GM23338 (cell line): ENCODE measurements around the gene RXFP1. TPM values are rescaled to one million over a fixed set of nuclear protein-coding genes. Genes with fewer than 3 reads are reported as not detected.

Experiments
- ATAC-seq: fragments of 200-7000 bp; cut with Tn5 transposase; 3 replicates; pipeline ENCODE4 v1.9.1; 2020
- DNase-seq: peaks from one replicate; pipeline ENCODE4 v3.0.0-alpha.2; 2015; ENCODE audit warnings: low spot score
- H2AFZ ChIP-seq: fragments of 200-600 bp; sonication (generic); 2 replicates; pipeline ENCODE4 v1.8.0; 2016; ENCODE audit warnings: antibody characterized with exemption, mild to moderate bottlenecking, moderate library complexity
- H3F3A ChIP-seq: fragments of 200-600 bp; sonication (generic); replicated peaks from 2 replicates; pipeline ENCODE4 v1.8.0; 2017; ENCODE audit warnings: antibody characterized with exemption, mixed run types, low read depth
- H3K27ac ChIP-seq: fragments of 200-600 bp; sonication (generic); 2 replicates; pipeline ENCODE4 v1.6.1; 2016; ENCODE audit warnings: low read depth
- H3K27me3 ChIP-seq: fragments of 200-600 bp; sonication (generic); 2 replicates; pipeline ENCODE4 v1.8.0; 2016; ENCODE audit warnings: mild to moderate bottlenecking, mixed run types, moderate library complexity; ENCODE audit not compliant: insufficient read depth
- H3K36me3 ChIP-seq: fragments of 200-600 bp; sonication (generic); 2 replicates; pipeline ENCODE4 v1.8.0; 2016; ENCODE audit warnings: mild to moderate bottlenecking; ENCODE audit not compliant: insufficient read depth
- H3K4me1 ChIP-seq: fragments of 200-600 bp; sonication (generic); 2 replicates; pipeline ENCODE4 v1.8.0; 2016; ENCODE audit warnings: mild to moderate bottlenecking, moderate library complexity; ENCODE audit not compliant: insufficient read depth
- H3K4me2 ChIP-seq: fragments of 200-600 bp; sonication (generic); 2 replicates; pipeline ENCODE4 v1.7.1; 2017; ENCODE audit warnings: mixed run types
- H3K4me3 ChIP-seq: fragments of 200-600 bp; sonication (generic); 2 replicates; pipeline ENCODE4 v1.6.1; 2016; ENCODE audit warnings: mixed run types
- H3K79me2 ChIP-seq: fragments of 200-600 bp; sonication (generic); replicated peaks from 2 replicates; pipeline ENCODE4 v1.8.0; 2017; ENCODE audit warnings: mild to moderate bottlenecking; ENCODE audit not compliant: insufficient read depth
- H3K9me2 ChIP-seq: fragments of 200-600 bp; sonication (generic); 2 replicates; pipeline ENCODE4 v1.8.0; 2017; ENCODE audit not compliant: insufficient read depth
- H4K20me1 ChIP-seq: fragments of 200-600 bp; sonication (generic); replicated peaks from 2 replicates; pipeline ENCODE4 v1.8.0; 2017; ENCODE audit warnings: mild to moderate bottlenecking; ENCODE audit not compliant: insufficient read depth
- H3K27ac Mint-ChIP-seq: 2 replicates; pipeline ENCODE4 v1.8.0; 2020; ENCODE audit warnings: inconsistent platforms, mild to moderate bottlenecking, moderate library complexity, mixed read lengths
- H3K27me3 Mint-ChIP-seq: 3 replicates; pipeline ENCODE4 v1.8.0; 2022; ENCODE audit warnings: low read depth, mild to moderate bottlenecking, moderate library complexity, mixed read lengths, inconsistent platforms; ENCODE audit not compliant: insufficient read depth, poor library complexity
- H3K36me3 Mint-ChIP-seq: 3 replicates; pipeline ENCODE4 v1.8.0; 2021; ENCODE audit warnings: low read depth, mild to moderate bottlenecking, inconsistent platforms, moderate library complexity, mixed read lengths
- H3K4me1 Mint-ChIP-seq: 3 replicates; pipeline ENCODE4 v1.8.0; 2020; ENCODE audit warnings: mild to moderate bottlenecking, inconsistent platforms, mixed read lengths
- H3K4me3 Mint-ChIP-seq: 3 replicates; pipeline ENCODE4 v1.8.0; 2021; ENCODE audit warnings: moderate library complexity, mild to moderate bottlenecking, inconsistent platforms, mixed read lengths
- H3K9me3 Mint-ChIP-seq: 3 replicates; pipeline ENCODE4 v1.8.0; 2020; ENCODE audit warnings: moderate library complexity, mild to moderate bottlenecking, inconsistent platforms, mixed read lengths
- EZH2 ChIP-seq: fragments of 200-600 bp; sonication (generic); IDR thresholded peaks from one replicate; pipeline ENCODE4 v1.8.0; 2017; ENCODE audit warnings: antibody characterized with exemption, mild to moderate bottlenecking, low read depth; ENCODE audit not compliant: unreplicated experiment
- EZH2phosphoT487 ChIP-seq: fragments of 200-600 bp; sonication (generic); IDR thresholded peaks from one replicate; pipeline ENCODE4 v1.8.1; 2018; ENCODE audit warnings: antibody characterized with exemption; ENCODE audit not compliant: unreplicated experiment
- JUNB ChIP-seq: IDR thresholded peaks from one replicate; pipeline ENCODE4 v1.6.1; 2016; ENCODE audit warnings: antibody characterized with exemption; ENCODE audit not compliant: unreplicated experiment
- NANOG ChIP-seq: IDR thresholded peaks from 2 replicates; pipeline ENCODE4 v1.6.1; 2016; ENCODE audit warnings: antibody characterized with exemption, borderline replicate concordance
- POLR2AphosphoS5 ChIP-seq: IDR thresholded peaks from 2 replicates; pipeline ENCODE4 v1.6.1; 2016; ENCODE audit warnings: antibody characterized with exemption, low read depth
- STAT1 ChIP-seq: IDR thresholded peaks from one replicate; pipeline ENCODE4 v1.6.1; 2016; ENCODE audit warnings: antibody characterized with exemption; ENCODE audit not compliant: unreplicated experiment
- ZNF114 ChIP-seq: fragments of 250-450 bp; sonication (Bioruptor Pico); IDR thresholded peaks from 2 replicates; pipeline ENCODE4 v1.5.0; 2020; ENCODE audit warnings: mild to moderate bottlenecking, moderate library complexity
- ZNF331 ChIP-seq: fragments of 250-450 bp; sonication (Bioruptor Pico); IDR thresholded peaks from 2 replicates; pipeline ENCODE4 v1.5.0; 2020; ENCODE audit warnings: low read depth, mild to moderate bottlenecking, moderate library complexity
- polyA plus RNA-seq: library from polyadenylated mRNA; unstranded; fragments of >200 nt; fragmentation: Nextera tagmentation; extraction: Ambion mirVana; gene quantifications from 2 replicates; pipeline ENCODE4 v1.2.1, GENCODE V29; 2016
- total RNA-seq: library from RNA; depleted of rRNA; stranded (reverse); fragments of >200 nt; shearing (Covaris generic); gene quantifications from 2 replicates; pipeline ENCODE4 v1.2.3, GENCODE V29; 2014
- TF ChIP-seq, protein P1 (sequence below), 2 experiments: fragments of 200-600 bp in 1 of 2; sonication (generic) in 1 of 2; conservative IDR thresholded peaks; 2 replicates each; pipeline versions ENCODE4 v1.5.1 to v1.6.1; 2016 to 2017; ENCODE audit warnings: antibody characterized with exemption in 2 of 2, low read depth in 2 of 2, mild to moderate bottlenecking in 2 of 2, moderate library complexity in 1 of 2
- TF ChIP-seq, protein P2 (sequence below): IDR thresholded peaks from one replicate; pipeline ENCODE4 v1.6.1; 2018; ENCODE audit warnings: antibody characterized with exemption; ENCODE audit not compliant: unreplicated experiment
- TF ChIP-seq, protein P3 (sequence below): fragments of 250-450 bp; sonication (Bioruptor Pico); IDR thresholded peaks from 2 replicates; pipeline ENCODE4 v1.5.0; 2020; ENCODE audit warnings: mild to moderate bottlenecking, moderate library complexity
- TF ChIP-seq, protein P4 (sequence below): IDR thresholded peaks from 2 replicates; pipeline ENCODE4 v1.6.1; 2016; ENCODE audit warnings: antibody characterized with exemption

Gene RXFP1
- total and polyA plus RNA-seq, 2 experiments from 2014 or later = 0.63 TPM; not detected in 1

DNA sequence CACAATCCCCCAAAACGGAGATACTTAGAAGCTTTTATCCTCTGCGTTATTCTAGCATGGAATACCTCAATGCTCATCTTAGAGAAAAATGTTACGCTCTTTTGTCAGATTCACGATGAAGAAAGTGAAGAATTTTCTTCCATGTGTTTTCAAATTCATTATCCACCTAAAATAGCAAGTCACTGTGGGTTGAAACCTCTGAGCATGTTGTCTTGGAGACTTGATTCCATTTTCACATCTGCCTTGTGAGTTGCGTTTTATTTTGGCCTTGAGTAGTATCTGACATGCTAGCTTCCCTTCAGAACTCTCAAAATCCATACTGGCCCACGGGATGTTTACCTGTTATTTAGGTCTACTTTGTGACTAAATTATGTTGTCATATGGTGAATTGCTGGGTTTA is 83.7 kb downstream of the RXFP1 start:
- no peaks in the 10 kb centered on the region for H4K20me1 ChIP-seq
- no peaks in the 10 kb centered on the region for H3F3A ChIP-seq
- TF ChIP-seq NANOG (no peak), EZH2 (no peak), STAT1 (no peak), ZNF331 (CRISPR knock-in tag) (no peak), EZH2phosphoT487 (no peak), ZNF114 (CRISPR knock-in tag) (no peak), POLR2AphosphoS5 (no peak), JUNB (no peak)
- TF ChIP-seq, protein P1, sequence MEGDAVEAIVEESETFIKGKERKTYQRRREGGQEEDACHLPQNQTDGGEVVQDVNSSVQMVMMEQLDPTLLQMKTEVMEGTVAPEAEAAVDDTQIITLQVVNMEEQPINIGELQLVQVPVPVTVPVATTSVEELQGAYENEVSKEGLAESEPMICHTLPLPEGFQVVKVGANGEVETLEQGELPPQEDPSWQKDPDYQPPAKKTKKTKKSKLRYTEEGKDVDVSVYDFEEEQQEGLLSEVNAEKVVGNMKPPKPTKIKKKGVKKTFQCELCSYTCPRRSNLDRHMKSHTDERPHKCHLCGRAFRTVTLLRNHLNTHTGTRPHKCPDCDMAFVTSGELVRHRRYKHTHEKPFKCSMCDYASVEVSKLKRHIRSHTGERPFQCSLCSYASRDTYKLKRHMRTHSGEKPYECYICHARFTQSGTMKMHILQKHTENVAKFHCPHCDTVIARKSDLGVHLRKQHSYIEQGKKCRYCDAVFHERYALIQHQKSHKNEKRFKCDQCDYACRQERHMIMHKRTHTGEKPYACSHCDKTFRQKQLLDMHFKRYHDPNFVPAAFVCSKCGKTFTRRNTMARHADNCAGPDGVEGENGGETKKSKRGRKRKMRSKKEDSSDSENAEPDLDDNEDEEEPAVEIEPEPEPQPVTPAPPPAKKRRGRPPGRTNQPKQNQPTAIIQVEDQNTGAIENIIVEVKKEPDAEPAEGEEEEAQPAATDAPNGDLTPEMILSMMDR (conservative IDR thresholded peaks at IDR 0.05; ENCODE audit: low read depth in 2 of 2) = no peak
- TF ChIP-seq, protein P2, sequence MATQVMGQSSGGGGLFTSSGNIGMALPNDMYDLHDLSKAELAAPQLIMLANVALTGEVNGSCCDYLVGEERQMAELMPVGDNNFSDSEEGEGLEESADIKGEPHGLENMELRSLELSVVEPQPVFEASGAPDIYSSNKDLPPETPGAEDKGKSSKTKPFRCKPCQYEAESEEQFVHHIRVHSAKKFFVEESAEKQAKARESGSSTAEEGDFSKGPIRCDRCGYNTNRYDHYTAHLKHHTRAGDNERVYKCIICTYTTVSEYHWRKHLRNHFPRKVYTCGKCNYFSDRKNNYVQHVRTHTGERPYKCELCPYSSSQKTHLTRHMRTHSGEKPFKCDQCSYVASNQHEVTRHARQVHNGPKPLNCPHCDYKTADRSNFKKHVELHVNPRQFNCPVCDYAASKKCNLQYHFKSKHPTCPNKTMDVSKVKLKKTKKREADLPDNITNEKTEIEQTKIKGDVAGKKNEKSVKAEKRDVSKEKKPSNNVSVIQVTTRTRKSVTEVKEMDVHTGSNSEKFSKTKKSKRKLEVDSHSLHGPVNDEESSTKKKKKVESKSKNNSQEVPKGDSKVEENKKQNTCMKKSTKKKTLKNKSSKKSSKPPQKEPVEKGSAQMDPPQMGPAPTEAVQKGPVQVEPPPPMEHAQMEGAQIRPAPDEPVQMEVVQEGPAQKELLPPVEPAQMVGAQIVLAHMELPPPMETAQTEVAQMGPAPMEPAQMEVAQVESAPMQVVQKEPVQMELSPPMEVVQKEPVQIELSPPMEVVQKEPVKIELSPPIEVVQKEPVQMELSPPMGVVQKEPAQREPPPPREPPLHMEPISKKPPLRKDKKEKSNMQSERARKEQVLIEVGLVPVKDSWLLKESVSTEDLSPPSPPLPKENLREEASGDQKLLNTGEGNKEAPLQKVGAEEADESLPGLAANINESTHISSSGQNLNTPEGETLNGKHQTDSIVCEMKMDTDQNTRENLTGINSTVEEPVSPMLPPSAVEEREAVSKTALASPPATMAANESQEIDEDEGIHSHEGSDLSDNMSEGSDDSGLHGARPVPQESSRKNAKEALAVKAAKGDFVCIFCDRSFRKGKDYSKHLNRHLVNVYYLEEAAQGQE = no peak
- TF ChIP-seq, protein P3, sequence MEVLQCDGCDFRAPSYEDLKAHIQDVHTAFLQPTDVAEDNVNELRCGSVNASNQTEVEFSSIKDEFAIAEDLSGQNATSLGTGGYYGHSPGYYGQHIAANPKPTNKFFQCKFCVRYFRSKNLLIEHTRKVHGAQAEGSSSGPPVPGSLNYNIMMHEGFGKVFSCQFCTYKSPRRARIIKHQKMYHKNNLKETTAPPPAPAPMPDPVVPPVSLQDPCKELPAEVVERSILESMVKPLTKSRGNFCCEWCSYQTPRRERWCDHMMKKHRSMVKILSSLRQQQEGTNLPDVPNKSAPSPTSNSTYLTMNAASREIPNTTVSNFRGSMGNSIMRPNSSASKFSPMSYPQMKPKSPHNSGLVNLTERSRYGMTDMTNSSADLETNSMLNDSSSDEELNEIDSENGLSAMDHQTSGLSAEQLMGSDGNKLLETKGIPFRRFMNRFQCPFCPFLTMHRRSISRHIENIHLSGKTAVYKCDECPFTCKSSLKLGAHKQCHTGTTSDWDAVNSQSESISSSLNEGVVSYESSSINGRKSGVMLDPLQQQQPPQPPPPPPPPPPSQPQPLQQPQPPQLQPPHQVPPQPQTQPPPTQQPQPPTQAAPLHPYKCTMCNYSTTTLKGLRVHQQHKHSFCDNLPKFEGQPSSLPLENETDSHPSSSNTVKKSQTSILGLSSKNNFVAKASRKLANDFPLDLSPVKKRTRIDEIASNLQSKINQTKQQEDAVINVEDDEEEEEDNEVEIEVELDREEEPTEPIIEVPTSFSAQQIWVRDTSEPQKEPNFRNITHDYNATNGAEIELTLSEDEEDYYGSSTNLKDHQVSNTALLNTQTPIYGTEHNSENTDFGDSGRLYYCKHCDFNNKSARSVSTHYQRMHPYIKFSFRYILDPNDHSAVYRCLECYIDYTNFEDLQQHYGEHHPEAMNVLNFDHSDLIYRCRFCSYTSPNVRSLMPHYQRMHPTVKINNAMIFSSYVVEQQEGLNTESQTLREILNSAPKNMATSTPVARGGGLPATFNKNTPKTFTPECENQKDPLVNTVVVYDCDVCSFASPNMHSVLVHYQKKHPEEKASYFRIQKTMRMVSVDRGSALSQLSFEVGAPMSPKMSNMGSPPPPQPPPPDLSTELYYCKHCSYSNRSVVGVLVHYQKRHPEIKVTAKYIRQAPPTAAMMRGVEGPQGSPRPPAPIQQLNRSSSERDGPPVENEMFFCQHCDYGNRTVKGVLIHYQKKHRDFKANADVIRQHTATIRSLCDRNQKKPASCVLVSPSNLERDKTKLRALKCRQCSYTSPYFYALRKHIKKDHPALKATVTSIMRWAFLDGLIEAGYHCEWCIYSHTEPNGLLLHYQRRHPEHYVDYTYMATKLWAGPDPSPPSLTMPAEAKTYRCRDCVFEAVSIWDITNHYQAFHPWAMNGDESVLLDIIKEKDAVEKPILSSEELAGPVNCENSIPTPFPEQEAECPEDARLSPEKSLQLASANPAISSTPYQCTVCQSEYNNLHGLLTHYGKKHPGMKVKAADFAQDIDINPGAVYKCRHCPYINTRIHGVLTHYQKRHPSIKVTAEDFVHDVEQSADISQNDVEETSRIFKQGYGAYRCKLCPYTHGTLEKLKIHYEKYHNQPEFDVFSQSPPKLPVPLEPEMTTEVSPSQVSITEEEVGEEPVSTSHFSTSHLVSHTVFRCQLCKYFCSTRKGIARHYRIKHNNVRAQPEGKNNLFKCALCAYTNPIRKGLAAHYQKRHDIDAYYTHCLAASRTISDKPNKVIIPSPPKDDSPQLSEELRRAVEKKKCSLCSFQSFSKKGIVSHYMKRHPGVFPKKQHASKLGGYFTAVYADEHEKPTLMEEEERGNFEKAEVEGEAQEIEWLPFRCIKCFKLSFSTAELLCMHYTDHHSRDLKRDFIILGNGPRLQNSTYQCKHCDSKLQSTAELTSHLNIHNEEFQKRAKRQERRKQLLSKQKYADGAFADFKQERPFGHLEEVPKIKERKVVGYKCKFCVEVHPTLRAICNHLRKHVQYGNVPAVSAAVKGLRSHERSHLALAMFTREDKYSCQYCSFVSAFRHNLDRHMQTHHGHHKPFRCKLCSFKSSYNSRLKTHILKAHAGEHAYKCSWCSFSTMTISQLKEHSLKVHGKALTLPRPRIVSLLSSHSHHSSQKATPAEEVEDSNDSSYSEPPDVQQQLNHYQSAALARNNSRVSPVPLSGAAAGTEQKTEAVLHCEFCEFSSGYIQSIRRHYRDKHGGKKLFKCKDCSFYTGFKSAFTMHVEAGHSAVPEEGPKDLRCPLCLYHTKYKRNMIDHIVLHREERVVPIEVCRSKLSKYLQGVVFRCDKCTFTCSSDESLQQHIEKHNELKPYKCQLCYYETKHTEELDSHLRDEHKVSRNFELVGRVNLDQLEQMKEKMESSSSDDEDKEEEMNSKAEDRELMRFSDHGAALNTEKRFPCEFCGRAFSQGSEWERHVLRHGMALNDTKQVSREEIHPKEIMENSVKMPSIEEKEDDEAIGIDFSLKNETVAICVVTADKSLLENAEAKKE (CRISPR knock-in tag) = no peak
- TF ChIP-seq, protein P4, sequence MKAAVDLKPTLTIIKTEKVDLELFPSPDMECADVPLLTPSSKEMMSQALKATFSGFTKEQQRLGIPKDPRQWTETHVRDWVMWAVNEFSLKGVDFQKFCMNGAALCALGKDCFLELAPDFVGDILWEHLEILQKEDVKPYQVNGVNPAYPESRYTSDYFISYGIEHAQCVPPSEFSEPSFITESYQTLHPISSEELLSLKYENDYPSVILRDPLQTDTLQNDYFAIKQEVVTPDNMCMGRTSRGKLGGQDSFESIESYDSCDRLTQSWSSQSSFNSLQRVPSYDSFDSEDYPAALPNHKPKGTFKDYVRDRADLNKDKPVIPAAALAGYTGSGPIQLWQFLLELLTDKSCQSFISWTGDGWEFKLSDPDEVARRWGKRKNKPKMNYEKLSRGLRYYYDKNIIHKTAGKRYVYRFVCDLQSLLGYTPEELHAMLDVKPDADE = no peak
- no peak overlapping the region for H3K4me3 ChIP-seq
- Mint-ChIP-seq H3K36me3 (no peaks in the 10 kb centered on the region), H3K27ac (no peak overlapping the region), H3K4me1 (peaks cover under 1% of the 10 kb centered on the region; the same call in 1 of the 3 replicates), H3K27me3 (no peaks in the 10 kb centered on the region), H3K4me3 (no peak overlapping the region), H3K9me3 (no peaks in the 10 kb centered on the region)
- H3K79me2 ChIP-seq = no peaks in the 10 kb centered on the region
- no peak overlapping the region for H3K27ac ChIP-seq
- no peak for DNase-seq
- no peaks in the 10 kb centered on the region for H3K4me1 ChIP-seq
- no peaks in the 10 kb centered on the region for H3K36me3 ChIP-seq
- H3K9me2 ChIP-seq = no peaks in the 10 kb centered on the region
- no peak overlapping the region for H2AFZ ChIP-seq
- H3K4me2 ChIP-seq = no peak overlapping the region
- H3K27me3 ChIP-seq = no peaks in the 10 kb centered on the region
- no peak for ATAC-seq
